ENCODE measurements around the gene ACTR6.

GRCh38 chr12:100254876-100255275, 54.3 kb downstream of the ACTR6 start:
- no peak for TF ChIP-seq EP300 (IDR thresholded peaks at IDR 0.05; ENCODE audit: low read depth)
- no peak for TF ChIP-seq POLR2A (IDR thresholded peaks at IDR 0.05)
- TF ChIP-seq, protein P1, sequence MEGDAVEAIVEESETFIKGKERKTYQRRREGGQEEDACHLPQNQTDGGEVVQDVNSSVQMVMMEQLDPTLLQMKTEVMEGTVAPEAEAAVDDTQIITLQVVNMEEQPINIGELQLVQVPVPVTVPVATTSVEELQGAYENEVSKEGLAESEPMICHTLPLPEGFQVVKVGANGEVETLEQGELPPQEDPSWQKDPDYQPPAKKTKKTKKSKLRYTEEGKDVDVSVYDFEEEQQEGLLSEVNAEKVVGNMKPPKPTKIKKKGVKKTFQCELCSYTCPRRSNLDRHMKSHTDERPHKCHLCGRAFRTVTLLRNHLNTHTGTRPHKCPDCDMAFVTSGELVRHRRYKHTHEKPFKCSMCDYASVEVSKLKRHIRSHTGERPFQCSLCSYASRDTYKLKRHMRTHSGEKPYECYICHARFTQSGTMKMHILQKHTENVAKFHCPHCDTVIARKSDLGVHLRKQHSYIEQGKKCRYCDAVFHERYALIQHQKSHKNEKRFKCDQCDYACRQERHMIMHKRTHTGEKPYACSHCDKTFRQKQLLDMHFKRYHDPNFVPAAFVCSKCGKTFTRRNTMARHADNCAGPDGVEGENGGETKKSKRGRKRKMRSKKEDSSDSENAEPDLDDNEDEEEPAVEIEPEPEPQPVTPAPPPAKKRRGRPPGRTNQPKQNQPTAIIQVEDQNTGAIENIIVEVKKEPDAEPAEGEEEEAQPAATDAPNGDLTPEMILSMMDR (IDR thresholded peaks at IDR 0.05), result no peak
- TF ChIP-seq POLR2AphosphoS5 (IDR thresholded peaks at IDR 0.05), result no peak
